Stimulated activated CD4-positive, alpha-beta T cell treated with anti-CD3 and anti-CD28 coated beads, Interleukin-1b, Interleukin-23, amount 100 ng/mL, for 4 hours (primary cell): ENCODE measurements around the gene GMPS.
"Not testable (repeated sequence)": the region's sequence is repeated elsewhere in the genome, so short reads cannot be mapped to it uniquely, and the experiment has no call there.

Experiments used
- DNase-seq, 2 donors: peaks; one replicate each; pipeline ENCODE4 v3.0.0-alpha.2; 2020; ENCODE audit warnings: low read depth in 2 of 2

GMPS gene

GRCh38 chr3:155872904-155873646 is 2.6 kb downstream of the GMPS start:
- DNase-seq = no peak

- DNase-seq = no peak
Measured at GRCh38 chr3:155876037-155876436, 5.6 kb downstream of the GMPS start.

- no peak for DNase-seq
Measured at GRCh38 chr3:155876503-155876902, 6.1 kb downstream of the GMPS start.

GRCh38 chr3:155880286-155880685 is 9.8 kb downstream of the GMPS start:
- no peak for DNase-seq

- DNase-seq = no peak
Measured at GRCh38 chr3:155884292-155884691, 13.8 kb downstream of the GMPS start.

- no peak for DNase-seq
Measured at GRCh38 chr3:155885292-155885691, 14.8 kb downstream of the GMPS start.

GRCh38 chr3:155886348-155886747 is 15.9 kb downstream of the GMPS start:
- not testable (repeated sequence) for DNase-seq

- DNase-seq = no peak
Measured at GRCh38 chr3:155886915-155887314, 16.5 kb downstream of the GMPS start.

GRCh38 chr3:155889212-155889611 is 18.8 kb downstream of the GMPS start:
- no peak for DNase-seq

GRCh38 chr3:155889952-155890351 is 19.5 kb downstream of the GMPS start:
- DNase-seq = no peak

- DNase-seq = no peak
Measured at GRCh38 chr3:155890671-155891190, 20.3 kb downstream of the GMPS start.

GRCh38 chr3:155891321-155891720 is 20.9 kb downstream of the GMPS start:
- no peak for DNase-seq

GRCh38 chr3:155895379-155895900 is 25.0 kb downstream of the GMPS start:
- DNase-seq = no peak

- no peak for DNase-seq
Measured at GRCh38 chr3:155906900-155907299, 36.5 kb downstream of the GMPS start.

GRCh38 chr3:155908086-155908485 is 37.6 kb downstream of the GMPS start:
- DNase-seq = no peak

- DNase-seq = no peak
Measured at GRCh38 chr3:155908605-155909004, 38.2 kb downstream of the GMPS start.

- DNase-seq = no peak
Measured at GRCh38 chr3:155912090-155912489, 41.6 kb downstream of the GMPS start.

GRCh38 chr3:155912579-155913190 is 42.2 kb downstream of the GMPS start:
- no peak for DNase-seq

GRCh38 chr3:155917781-155918180 is 47.3 kb downstream of the GMPS start:
- DNase-seq = no peak

- DNase-seq = no peak
Measured at GRCh38 chr3:155919728-155920127, 49.3 kb downstream of the GMPS start.

GRCh38 chr3:155921486-155921885 is 51.0 kb downstream of the GMPS start:
- DNase-seq = no peak

- no peak for DNase-seq
Measured at GRCh38 chr3:155934230-155934629, 63.8 kb downstream of the GMPS start.

- DNase-seq = no peak
Measured at GRCh38 chr3:155938409-155938808, 68.0 kb downstream of the GMPS start.
